HepG2 (cell line): ENCODE measurements around the gene HHIPL1.

Source experiments
- CHCHD3 ChIP-seq: sonication (generic); formaldehyde crosslinking; IDR thresholded peaks from 2 replicates; pipeline ENCODE4 v1.8.0; 2022; ENCODE audit warnings: mild to moderate bottlenecking, missing genetic modification reagents, moderate library complexity
- CTCF ChIP-seq: sonication (generic); formaldehyde crosslinking; IDR thresholded peaks from 2 replicates; pipeline ENCODE4 v1.5.0; 2020; ENCODE audit warnings: mild to moderate bottlenecking, missing genetic modification reagents, moderate library complexity
- E2F5 ChIP-seq: sonication (generic); formaldehyde crosslinking; conservative IDR thresholded peaks from 2 replicates; pipeline ENCODE4 v1.4.0; 2020; ENCODE audit warnings: missing genetic modification reagents
- EP300 ChIP-seq, 3 experiments: sonication (generic) in 1 of 3; formaldehyde crosslinking in 1 of 3; IDR thresholded peaks; 2 replicates each; pipeline versions ENCODE4 v1.5.1 to v1.6.1; 2011 to 2020; ENCODE audit warnings: low read depth in 2 of 3, low read length in 2 of 3, borderline replicate concordance in 1 of 3, improper control_type of control experiment in 1 of 3, mild to moderate bottlenecking in 1 of 3, missing genetic modification reagents in 1 of 3, moderate library complexity in 1 of 3
- HDAC2 ChIP-seq: sonication (generic); formaldehyde crosslinking; IDR thresholded peaks from 2 replicates; pipeline ENCODE4 v1.4.0; 2020; ENCODE audit warnings: missing genetic modification reagents
- PBX3 ChIP-seq: sonication (generic); formaldehyde crosslinking; IDR thresholded peaks from 2 replicates; pipeline ENCODE4 v1.8.1; 2023; ENCODE audit warnings: missing genetic modification reagents, inconsistent platforms, borderline replicate concordance
- PREB ChIP-seq: sonication (generic); formaldehyde crosslinking; IDR thresholded peaks from 2 replicates; pipeline ENCODE4 v1.4.0; 2020; ENCODE audit warnings: missing genetic modification reagents
- SMC3 ChIP-seq: IDR thresholded peaks from 2 replicates; pipeline ENCODE4 v1.6.1; 2011; ENCODE audit warnings: low read length, improper control_type of control experiment
- TEAD3 ChIP-seq: optimal IDR thresholded peaks from 2 replicates; pipeline ENCODE3; 2016; ENCODE audit warnings: borderline replicate concordance
- ZNF274 ChIP-seq: sonication (generic); formaldehyde crosslinking; IDR thresholded peaks from 2 replicates; pipeline ENCODE4 v1.5.1; 2020; ENCODE audit warnings: mild to moderate bottlenecking, missing genetic modification reagents
- ZNF350 ChIP-seq: sonication (generic); formaldehyde crosslinking; IDR thresholded peaks from 2 replicates; pipeline ENCODE4 v1.4.0; 2020; ENCODE audit warnings: mild to moderate bottlenecking, low read depth, missing genetic modification reagents, borderline replicate concordance

- TF ChIP-seq CHCHD3 (CRISPR knock-in tag) (no peak), ZNF274 (CRISPR knock-in tag) (no peak), PBX3 (no peak), EP300 (IDR thresholded peaks at IDR 0.05; ENCODE audit: low read depth in 2 of 2, low read length in 2 of 2) (no peak), EP300 (CRISPR knock-in tag; IDR thresholded peaks at IDR 0.05; ENCODE audit: borderline replicate concordance) (no peak), PREB (CRISPR knock-in tag) (no peak), E2F5 (CRISPR knock-in tag) (no peak), HDAC2 (CRISPR knock-in tag) (no peak), ZNF350 (CRISPR knock-in tag) (no peak), SMC3 (no peak), TEAD3 (no peak), CTCF (no peak)
Observed at GRCh38 chr14:99675382-99675835, 30.5 kb downstream of the HHIPL1 start.
